ENCODE data around the gene MCTP1. TPM values are rescaled to one million over a fixed set of nuclear protein-coding genes. Genes with fewer than 3 reads are reported as not detected.
"Not testable (repeated sequence)": the region's sequence is repeated elsewhere in the genome, so short reads cannot be mapped to it uniquely, and the experiment has no call there.

The MCTP1 gene
- total RNA-seq, 1 donor from 2014 or later = 35.8 TPM

DNA sequence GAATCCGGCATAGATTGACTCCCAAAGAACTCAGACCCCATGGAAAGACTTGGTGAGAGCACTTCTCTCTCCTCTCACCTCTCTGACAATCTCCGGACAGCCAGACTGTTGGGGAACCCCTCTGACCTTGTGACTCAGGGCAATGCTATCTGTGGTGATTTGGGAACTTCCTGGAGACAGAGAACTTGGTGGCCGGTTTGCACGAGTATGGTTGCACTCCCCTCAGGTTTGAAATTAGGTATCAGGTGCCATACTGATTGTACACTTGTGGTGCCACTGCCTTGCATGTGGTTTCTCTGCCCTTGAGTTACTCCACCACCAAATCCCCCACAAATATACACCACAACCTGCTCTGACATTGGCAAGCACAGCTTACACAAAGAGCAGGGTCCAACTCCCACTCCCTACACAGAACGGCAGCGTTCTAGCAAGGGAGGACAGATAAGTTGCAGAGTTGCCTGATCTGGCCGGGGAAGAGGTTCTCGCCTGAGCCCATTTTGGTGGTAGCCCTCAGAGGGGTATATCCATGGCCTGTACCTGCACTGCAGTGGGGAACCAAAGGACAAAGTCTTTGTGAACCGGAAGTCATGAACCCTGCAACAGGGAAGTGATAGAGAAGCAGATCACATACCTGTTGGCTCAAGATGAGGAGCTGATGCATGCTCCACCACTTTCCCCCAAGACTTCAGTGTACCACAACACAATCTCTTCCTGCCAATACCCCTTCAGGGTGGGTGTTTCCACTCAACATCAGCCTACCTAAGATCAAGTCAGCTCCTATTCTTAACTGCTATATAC is 255.1 kb downstream of the MCTP1 start:
- no peak for DNase-seq (ENCODE audit: low spot score)

DNA sequence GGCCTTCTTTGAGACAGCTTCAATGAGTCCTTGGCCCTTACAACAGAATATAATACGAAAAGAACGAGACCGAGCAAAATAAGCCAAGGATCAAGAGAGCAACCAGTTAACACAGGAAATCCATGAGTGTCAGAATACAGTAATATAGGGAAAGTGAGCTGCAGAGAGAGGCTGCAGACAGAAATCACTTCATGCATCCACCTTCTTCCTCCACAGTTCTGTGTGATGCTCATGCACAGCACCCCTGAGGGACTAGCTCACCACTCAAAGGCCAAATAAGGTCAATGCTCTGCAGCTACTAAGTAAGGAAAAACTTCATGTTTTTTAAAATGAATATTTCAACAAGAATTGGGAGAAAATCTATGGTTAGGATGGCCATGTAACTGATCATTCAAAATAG is 257.1 kb downstream of the MCTP1 start:
- DNase-seq (ENCODE audit: low spot score) = no peak

DNA sequence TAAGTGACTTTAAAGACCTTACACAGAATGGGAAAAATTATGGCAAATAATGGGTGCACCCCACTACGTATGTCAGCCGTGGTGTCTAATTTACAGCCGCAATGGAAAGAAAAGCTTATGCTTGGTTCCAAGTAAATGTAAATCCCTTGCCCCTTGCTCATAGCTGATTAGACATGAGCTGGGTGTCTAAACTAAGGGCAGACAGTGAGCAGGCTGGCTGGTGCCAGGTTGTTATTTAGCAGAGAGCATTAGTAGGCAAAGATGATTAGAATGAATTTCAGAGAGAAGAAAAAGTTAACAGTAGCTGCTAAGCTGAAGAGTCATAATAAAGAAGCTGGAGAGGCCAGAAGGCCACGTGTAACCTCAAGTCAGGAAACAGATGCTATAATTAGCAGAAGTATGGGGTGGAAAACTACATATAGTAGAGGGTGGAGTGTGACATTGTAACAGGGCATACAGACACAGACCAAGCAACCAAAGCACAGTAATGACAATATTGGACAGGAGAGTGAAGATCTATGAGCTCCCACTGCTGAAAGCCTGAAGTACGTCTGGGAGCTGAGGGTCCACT is 257.7 kb downstream of the MCTP1 start:
- no peak for DNase-seq (ENCODE audit: low spot score)

DNA sequence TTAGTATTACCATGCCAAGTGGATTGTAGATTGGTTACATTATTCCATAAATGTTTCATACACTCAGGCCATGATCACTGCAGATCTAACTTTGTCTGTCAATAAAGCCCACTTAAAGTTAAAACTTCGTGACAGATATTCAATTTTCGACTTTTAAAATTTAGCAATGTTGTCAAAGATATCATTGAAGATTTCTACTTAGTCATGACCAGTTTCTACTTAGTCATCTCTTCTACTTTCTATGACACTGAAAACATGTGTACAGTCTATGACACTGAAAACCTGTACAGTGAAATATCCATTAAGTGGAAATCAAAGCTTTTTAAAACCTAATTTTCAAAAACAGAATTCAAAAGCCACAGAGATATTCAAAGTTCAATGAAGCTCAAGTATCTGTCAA is 258.2 kb downstream of the MCTP1 start:
- no peak for DNase-seq (ENCODE audit: low spot score)

DNA sequence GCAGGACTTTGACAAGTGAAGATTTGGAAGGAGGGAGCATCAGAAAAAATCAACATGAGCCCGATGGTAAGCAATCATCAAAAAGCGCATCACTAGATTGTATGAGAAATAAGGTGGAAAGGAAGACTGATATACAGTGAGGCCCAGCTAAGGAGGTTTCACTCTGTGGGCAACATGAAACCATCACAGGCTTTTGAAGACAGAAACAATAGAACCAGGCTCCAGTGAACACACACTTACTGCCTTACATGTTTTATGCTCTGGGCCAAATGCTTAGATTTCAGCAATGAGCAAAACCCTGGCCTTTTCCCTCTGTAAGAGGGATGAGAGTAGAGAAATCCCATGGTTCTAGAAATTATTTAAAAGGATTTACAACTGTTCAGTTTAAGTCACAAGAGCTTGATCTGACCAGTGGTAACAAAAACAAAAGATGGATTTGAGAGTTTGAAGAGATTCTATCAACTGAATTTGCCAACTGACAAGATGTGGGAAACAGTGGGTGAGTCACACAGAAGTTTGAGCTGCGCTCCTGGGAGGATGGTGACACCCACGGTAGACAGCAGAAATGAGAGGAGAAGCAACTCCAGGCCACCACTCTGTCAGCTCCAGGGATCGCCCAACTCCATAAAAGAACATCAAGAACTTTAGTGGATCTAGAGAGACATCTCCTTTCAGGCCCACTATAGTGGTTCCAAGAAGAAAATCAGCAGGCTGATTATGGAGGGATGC is 261.8 kb downstream of the MCTP1 start:
- DNase-seq (ENCODE audit: low spot score) = no peak

DNA sequence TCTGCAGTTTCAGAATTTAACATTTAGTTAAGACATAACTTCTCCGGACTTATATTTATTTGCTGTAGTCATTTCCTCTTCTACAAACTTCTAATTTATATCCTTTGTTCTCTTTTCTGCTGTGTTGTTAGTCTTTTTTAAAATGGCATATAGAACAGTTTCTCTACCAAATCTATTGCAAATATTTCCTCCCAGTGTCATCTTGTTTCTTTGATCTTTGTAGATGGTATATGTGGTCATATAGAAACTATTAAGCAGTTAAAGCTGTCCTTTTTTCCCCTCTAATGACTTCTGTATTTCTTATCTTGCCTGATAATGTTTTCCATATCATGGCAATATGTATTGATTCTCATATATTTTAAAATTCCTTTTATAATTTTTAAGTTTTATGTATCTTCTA is 264.5 kb downstream of the MCTP1 start:
- no peak for DNase-seq (ENCODE audit: low spot score)

DNA sequence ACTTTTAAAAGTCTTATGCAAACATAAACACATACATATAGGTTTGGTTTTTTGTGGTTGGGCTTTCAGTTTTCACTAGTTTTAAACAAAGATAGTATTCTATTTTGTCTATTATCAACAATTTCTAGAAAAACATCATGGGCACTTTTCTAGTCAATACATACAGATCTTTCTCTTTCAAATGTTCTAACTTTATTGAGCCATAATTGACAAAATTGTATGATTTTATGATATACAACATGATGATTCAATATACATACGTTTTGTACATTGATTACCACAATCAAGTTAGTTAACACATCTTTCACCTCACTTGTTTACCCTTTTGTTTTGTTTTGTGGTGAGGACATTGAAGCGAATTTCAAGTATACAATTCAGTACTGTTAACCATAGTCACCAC is 265.9 kb downstream of the MCTP1 start:
- DNase-seq (ENCODE audit: low spot score) = no peak

DNA sequence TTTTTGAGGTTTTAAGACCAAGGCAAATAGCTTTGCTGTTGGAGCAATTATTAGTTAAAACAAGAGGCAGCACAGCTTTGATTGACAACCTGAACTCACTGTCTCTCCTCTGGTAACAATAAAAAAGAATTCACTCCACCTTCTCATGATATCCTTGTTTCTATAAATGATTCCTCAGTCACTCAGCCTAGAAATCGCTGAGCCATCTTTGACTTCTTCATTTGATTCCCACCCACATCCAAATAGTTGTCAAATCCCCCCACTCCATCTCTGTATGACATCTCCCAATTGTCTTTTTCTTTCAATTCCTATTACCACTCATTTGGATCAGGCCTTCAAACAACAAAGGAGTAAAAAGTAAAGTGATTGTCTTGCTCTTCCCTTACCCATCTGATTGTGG is 266.4 kb downstream of the MCTP1 start:
- no peak for DNase-seq (ENCODE audit: low spot score)

DNA sequence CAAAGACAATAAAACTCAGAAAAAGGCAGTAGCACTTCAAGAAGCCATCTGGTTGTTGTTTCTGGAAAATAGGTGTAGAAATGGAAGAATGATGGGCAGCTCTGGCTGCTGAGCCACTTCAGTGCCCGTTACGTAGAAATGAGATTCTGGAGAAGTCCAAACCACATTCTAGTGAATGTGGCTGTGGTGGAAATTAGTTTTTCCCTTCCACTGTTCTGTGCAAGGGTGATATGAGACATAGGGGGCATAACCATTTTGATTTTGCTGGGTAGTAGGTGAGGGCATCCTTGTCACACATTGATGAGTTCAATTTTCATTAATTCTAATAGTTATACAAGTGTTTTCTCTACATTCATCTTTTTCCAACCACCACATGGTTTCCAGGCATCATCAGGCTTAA is 275.1 kb downstream of the MCTP1 start:
- no peak for DNase-seq (ENCODE audit: low spot score)

DNA sequence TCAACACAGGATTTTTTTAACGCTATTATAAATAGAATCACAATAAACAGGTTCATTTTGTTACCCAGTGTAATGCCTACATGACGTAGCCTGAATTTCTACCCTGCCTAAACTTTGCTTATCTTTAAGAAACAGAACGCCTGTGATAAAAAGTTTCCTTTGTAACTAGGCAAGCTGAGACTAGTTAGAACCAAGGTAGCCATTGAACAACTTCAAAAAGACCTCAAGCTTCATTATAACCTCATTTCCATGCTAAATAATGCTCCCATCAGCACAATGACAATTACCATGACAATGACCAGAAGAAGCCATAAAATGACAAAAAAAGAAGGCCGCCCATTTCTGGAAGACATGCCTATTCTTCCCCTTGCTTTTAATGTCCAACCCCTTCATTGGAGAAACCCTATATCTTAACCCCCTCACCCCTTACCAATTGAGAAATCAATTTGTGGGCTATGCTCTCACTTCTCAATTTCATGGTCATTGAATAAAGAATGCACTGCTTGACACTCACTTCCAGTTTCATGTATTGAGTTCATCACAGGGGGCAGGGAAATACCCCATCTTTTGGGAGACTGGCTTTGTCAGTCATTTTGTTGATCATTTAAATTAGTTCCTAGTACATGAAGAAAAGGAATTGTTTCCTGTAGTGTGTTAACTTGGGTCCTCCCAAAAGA is 276.8 kb downstream of the MCTP1 start:
- no peak for DNase-seq (ENCODE audit: low spot score)

DNA sequence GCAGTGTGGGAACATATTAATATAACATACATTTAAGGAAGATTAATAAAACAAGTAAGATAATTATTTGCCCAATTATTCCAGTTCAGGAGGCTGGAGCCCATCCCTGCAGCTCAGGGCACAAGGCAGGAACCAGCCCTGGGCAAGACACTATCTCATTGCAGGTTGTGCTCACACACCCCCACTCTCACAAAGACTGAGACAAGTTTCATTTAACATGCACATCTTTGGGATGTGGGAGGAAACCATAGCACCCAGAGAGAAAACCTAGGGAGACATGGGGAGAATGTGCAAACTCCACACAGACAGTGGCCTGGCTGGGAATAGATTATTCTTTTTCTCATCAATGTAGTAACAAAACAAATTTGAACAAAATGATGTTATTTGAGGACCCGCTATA is 279.1 kb downstream of the MCTP1 start:
- no peak for DNase-seq (ENCODE audit: low spot score)

DNA sequence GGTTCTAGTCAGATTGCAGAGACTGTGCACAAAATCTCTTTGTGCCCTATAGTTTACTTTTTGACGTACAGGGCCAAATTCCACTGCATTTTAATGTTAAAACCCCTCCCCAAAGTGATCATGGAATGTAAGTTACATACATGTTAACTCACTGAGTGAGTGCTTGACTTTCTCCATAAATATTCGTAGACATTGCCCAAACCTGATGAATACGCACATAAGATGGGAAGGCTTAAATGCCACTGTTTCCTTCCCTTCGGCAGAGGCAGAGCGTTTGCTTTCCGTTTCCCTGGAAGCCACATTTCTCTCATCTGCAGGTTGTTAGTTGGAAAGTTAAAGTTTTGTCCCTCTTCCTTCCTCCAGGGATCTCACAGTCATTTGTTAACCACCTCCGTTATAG is 286.2 kb downstream of the MCTP1 start:
- no peak for DNase-seq (ENCODE audit: low spot score)

DNA sequence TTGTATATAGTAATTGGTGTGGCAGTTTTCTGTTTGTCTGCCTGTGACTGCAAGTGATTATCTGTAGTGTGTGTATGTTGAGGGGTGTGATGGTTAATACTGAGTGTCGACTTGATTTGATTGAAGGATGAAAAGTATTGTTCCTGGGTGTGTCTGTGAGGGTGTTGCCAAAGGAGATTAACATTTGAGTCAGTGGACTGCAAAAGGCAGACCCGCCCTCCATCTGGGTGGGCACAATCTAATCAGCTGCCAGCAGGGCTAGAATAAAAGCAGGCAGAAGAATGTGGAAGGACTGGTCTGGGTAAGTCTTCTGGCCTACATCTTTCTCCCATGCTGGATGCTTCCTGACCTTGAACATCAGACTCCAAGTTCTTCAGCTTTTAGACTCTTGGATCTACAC is 290.4 kb downstream of the MCTP1 start:
- not testable (repeated sequence) for DNase-seq (ENCODE audit: low spot score)

DNA sequence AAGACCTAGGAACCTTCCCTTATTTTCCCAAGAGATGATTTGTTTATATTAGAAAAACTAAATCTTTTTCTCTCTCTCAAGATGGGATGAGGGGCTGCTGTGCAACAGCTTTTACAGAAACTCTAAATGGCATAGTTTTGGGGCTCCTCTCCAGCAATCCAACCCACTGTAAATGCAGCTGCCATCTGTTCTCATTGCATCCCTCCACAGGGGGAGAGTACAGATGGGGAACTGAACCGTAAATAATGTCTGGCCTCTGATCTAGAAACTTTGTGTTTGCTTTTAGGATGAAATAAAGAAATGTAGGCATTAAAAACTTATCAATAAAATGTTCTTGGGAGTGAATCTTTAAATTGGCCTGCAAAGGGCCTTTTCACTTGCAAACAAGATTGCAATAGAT is 291.4 kb downstream of the MCTP1 start:
- no peak for DNase-seq (ENCODE audit: low spot score)

DNA sequence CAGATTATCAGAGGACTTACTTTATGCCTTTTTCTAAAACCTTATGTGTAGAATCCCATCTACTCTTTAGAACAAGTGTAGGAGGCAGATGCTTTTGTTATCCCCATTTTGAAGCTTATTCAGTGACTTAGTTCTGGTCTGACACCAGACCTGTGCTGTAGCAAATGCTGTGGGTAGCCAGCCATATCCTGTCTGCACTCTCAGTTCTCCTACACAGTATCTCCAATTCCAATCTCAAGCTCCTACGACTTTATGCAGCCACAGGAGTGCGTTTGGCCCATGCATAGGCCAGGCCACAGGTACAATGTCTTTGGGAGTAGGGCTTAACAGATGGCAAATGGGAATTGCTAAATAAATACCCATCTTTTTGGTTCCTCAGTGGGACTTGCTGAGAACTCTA is 292.6 kb downstream of the MCTP1 start:
- no peak for DNase-seq (ENCODE audit: low spot score)

DNA sequence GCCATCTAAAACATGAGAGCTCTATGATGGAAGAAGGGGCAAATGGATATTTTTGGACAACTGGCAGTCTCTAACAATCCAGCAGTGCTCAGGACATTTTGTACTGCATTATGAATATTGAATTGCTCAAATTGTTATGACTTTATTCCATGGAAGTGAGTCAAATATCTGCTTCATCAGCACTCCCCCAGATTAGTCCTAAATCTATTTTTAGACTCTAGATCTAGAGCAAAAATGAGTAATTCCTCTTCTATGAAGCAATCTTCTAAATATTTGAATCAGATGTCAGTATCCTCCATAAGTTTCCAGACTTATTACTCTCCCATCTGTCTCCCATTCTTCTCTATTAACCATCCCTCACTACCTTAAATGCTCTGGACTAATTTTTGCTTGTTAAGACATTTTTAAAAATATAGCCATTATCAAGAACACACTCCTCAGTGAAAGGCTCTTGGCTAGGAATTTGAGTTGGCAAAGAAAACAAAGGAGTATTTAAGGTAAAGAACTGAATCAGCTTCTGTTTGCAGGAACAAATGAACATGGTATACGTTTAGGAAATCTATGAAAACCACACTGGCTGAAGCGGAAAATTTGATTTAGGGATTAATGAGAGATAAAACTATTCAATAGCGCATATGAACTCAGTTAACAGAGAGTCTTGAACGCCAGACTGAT is 300.9 kb downstream of the MCTP1 start:
- DNase-seq (ENCODE audit: low spot score) = no peak

DNA sequence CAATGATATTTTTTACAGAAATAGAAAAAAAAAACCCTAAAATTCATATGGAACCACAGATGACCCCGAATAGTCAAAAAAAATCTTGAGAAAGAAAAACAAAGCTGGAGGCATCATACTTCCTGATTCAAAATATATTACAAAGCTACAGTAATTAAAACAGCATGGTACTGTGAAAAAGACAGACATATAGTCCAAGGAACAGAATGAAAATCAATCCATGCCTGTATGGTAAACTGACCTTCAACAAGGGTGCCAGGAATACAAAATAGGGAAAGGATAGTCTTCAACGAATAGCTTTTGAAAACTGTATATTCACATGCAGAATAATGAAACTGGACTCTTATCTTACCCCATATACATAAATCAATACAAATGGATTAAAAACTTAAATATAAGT is 307.5 kb downstream of the MCTP1 start:
- DNase-seq (ENCODE audit: low spot score) = no peak

DNA sequence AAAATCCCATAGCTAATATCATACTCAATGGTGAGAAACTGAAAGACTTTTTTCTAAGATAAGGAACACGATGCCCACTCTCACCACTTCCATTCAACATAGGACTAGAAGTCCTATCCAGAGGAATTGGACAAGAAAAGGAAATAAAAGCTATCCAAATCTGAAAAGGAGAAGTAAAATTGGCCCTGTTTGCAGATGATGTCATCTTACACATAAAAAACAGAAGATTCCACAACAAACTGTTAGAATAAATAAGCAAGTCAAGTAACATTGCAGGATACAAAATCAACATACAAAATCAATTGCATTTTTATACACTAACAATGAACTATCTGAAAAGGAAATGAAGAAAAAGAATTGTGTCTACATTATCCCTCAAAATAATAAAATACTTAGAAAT is 308.0 kb downstream of the MCTP1 start:
- DNase-seq (ENCODE audit: low spot score) = no peak

DNA sequence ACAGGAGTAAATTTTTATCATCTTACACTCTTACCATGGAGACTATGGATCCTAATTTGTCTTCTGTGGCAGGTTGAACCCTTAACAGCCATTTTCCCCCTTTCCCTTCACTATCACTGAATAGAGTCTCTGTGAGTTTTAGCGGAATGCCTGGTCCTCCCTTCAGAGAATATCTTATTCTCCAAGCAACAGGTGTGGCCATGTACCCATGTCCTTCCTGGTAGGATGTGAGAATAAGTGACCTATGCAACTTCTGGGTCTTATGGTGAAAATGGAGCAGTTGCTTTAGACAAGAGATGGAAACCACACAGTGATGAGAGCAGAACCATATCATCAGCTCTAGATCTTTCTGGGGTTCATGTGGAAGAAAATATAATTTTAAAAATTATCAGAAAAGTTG is 312.6 kb downstream of the MCTP1 start:
- DNase-seq (ENCODE audit: low spot score) = no peak

DNA sequence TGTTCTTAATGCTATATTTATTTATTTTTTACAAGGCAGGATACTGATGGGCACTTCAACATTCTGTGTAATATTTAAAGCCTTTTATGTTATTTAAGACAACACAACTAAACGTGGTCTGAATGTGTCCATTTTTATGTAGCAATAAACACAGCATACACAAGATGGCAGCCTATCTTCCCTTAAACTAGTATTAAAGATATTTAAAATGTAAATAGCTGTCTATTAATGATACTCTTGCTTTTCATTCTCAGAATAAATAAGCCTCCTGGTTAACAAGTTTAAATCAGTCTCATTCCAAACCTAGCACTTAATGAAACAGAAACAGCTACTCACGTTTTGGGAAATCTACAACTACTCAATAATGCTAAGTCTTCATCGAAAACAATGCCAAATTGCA is 315.7 kb downstream of the MCTP1 start:
- DNase-seq (ENCODE audit: low spot score) = no peak

DNA sequence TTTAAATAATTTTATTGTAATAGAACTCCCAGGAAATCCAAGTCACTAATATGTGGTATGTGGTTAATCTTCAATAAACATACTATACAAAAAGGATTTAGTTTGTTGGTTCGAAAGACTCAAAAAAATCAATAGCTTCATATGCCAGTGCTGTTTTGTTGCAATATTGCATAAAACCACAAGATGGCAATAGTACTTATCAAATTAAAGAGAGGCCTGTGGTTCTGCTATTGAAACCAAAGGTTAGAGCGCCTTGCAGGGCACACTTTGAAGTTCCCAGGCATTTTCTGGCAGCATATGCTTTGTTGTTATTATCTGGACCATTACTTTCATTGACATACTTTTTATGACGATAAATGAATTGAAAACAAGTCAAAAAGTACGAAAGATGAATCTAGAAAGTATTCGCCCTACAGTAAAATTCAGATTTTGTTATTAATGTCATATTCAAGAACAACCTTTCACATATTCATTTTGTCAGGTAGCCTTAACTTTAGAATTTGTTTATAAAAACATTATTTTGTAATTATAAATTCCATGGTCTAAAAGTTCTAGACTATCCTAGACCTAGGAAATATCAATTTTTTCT is 316.3 kb downstream of the MCTP1 start:
- no peak for DNase-seq (ENCODE audit: low spot score)

DNA sequence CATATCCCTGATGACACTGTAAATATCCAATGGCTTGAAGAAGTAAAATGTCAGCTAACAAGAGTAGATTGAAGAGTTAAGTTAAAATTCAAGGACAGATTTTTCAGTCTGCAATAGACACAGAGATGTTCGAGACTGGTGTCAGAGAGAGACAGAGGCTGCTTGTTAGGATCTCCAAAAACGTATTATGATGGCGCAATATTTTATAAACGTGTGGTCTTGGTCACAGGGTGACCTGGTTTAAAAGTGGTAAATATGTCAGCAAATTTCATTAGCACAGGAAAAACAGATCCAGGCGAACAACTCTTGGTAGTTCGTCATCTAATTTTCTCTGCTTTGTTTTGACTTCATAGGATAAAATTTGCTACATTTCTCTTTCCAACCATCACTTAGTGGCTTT is 317.4 kb downstream of the MCTP1 start:
- no peak for DNase-seq (ENCODE audit: low spot score)

All from ureter (tissue), 1 donor.